Gastroesophageal sphincter (tissue), 4 donors: ENCODE results near the gene PLEKHM3. TPM values are rescaled to one million over a fixed set of nuclear protein-coding genes. Genes with fewer than 3 reads are reported as not detected.

Experiments
- ATAC-seq: fragments of 150-250 bp; one replicate; pipeline ENCODE4 v1.9.1; 2016; ENCODE audit warnings: mild to moderate bottlenecking, moderate library complexity
- H3K27ac ChIP-seq, 4 donors: fragments of 200-600 bp; sonication (generic) in 3 of 4; 1 replicate in 3 of 4; 2 replicates in 1 of 4; pipeline ENCODE4 v1.5.1; 2016 to 2019
- H3K27me3 ChIP-seq: fragments of 200-600 bp; sonication (generic); one replicate; pipeline ENCODE4 v1.5.1; 2019
- H3K36me3 ChIP-seq, 2 donors: fragments of 200-600 bp; sonication (generic); one replicate each; pipeline ENCODE4 v1.5.1; 2019; ENCODE audit warnings: control low read depth in 1 of 2
- H3K4me1 ChIP-seq, 3 donors: fragments of 200-600 bp; sonication (generic); 1 replicate in 2 of 3; 2 replicates in 1 of 3; pipeline ENCODE4 v1.5.1; 2016 to 2019; ENCODE audit warnings: control low read depth in 2 of 3
- H3K4me3 ChIP-seq, 2 donors: fragments of 200-600 bp; sonication (generic); one replicate each; pipeline ENCODE4 v1.5.1; 2019; ENCODE audit warnings: mild to moderate bottlenecking in 1 of 2, moderate library complexity in 1 of 2
- H3K9me3 ChIP-seq, 3 donors: fragments of 200-600 bp; sonication (generic); one replicate each; pipeline ENCODE4 v1.5.1; 2017 to 2019; ENCODE audit warnings: control low read depth in 2 of 3
- EP300 ChIP-seq: sonication (generic); formaldehyde crosslinking; IDR thresholded peaks from one replicate; pipeline ENCODE4 v1.6.1; 2017; ENCODE audit warnings: antibody characterized with exemption, mild to moderate bottlenecking
- POLR2A ChIP-seq, 2 donors: fragments of 450-650 bp; IDR thresholded peaks; one replicate each; pipeline ENCODE4 v1.6.1; 2017; ENCODE audit warnings: antibody characterized with exemption in 2 of 2, mild to moderate bottlenecking in 2 of 2, moderate library complexity in 1 of 2
- POLR2AphosphoS5 ChIP-seq: sonication (generic); formaldehyde crosslinking; IDR thresholded peaks from one replicate; pipeline ENCODE4 v1.6.1; 2017; ENCODE audit warnings: antibody characterized with exemption
- WGBS, 2 donors: methylation state at CpG; one replicate each; pipeline ENCODE4 v1.1.5; 2018; ENCODE audit warnings: low coverage in 1 of 2; 5-methylcytosine and 5-hydroxymethylcytosine counted together
- total RNA-seq, 4 donors: library from RNA; depleted of rRNA; stranded (reverse); fragments of >200 nt; gene quantifications; one replicate each; pipeline ENCODE4 v1.1.0, GENCODE V29; 2016
- TF ChIP-seq, protein P1 (sequence below), 4 experiments: fragments of 200-600 bp in 2 of 4; fragments of 450-650 bp in 2 of 4; sonication (generic) in 1 of 4; IDR thresholded peaks; one replicate each; pipeline ENCODE4 v1.5.1; 2017 to 2019; ENCODE audit warnings: antibody characterized with exemption in 4 of 4, mild to moderate bottlenecking in 2 of 4, moderate library complexity in 2 of 4

The PLEKHM3 gene
- total RNA-seq, 4 donors from 2014 or later: 21.4 to 35.5 (median 29.7) TPM

DNA sequence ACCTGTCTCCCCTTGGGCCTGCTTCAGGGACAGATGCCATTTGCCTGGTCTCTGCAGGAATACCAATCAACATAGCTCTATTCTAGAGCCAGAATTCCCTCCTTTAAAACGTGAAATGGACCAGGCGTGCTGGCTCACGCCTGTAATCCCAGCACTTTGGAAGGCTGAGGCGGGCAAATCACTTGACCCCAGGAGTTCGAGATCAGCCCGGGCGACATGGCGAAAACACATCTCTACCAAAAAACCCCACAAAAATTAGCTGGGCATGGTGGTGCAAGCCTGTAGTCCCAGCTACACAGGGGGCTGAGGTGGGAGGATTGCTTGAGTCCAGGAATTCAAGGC is 127.0 kb downstream of the PLEKHM3 start:
- TF ChIP-seq EP300 (no peak), POLR2AphosphoS5 (no peak), POLR2A (IDR thresholded peaks at IDR 0.05) (no peak)
- TF ChIP-seq, protein P1, sequence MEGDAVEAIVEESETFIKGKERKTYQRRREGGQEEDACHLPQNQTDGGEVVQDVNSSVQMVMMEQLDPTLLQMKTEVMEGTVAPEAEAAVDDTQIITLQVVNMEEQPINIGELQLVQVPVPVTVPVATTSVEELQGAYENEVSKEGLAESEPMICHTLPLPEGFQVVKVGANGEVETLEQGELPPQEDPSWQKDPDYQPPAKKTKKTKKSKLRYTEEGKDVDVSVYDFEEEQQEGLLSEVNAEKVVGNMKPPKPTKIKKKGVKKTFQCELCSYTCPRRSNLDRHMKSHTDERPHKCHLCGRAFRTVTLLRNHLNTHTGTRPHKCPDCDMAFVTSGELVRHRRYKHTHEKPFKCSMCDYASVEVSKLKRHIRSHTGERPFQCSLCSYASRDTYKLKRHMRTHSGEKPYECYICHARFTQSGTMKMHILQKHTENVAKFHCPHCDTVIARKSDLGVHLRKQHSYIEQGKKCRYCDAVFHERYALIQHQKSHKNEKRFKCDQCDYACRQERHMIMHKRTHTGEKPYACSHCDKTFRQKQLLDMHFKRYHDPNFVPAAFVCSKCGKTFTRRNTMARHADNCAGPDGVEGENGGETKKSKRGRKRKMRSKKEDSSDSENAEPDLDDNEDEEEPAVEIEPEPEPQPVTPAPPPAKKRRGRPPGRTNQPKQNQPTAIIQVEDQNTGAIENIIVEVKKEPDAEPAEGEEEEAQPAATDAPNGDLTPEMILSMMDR (IDR thresholded peaks at IDR 0.05): no peak
- H3K36me3 ChIP-seq: peaks cover 0 to 37% of the 10 kb centered on the region in 2 donors
- no peak overlapping the region for H3K4me3 ChIP-seq
- no peaks in the 10 kb centered on the region for H3K27me3 ChIP-seq
- WGBS, 2 donors: no CpG with 5 or more reads among the region's 8 CpGs
- peaks cover 0 to 2% (median 0%) of the 10 kb centered on the region in 3 donors for H3K4me1 ChIP-seq
- no peak overlapping the region for H3K27ac ChIP-seq
- H3K9me3 ChIP-seq: no peaks in the 10 kb centered on the region
- ATAC-seq: no peak

DNA sequence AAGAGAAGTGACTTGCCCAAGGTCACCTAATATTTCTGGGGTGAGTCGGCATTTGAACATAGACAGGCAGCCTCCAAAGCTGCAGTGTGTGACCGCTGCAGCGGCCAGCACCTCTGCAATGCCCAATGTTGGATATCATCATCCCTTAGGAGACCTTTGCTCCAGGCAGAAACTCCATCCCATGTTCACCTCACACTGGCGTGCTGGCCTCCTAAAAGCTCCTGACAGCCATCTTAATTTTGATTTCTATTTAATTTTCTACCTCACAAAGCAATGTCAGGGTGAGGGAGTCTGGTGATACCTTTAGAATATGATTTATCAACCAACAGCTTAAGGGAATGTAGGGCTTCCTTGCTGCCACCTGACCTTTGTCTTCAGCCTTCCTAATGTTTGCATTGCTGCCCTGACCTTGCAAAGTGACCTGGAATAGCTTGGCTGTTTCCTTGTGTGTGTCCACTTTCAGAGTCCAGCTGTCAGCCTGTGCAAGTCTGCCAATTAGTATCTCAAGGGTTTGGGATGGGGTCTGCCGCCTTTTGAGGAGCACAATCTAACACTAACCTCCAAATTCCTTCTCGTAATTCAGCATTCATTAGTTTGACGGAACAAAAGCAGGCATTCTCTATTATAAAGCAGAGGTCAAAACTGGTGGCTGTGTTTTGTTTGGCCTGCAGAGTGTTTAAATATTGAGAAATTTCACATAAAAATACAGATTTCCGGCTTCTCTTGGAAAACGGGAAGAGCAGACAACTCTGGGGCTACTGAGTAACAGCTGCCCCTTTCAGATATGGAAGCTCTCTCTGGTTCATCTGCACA is 127.6 kb downstream of the PLEKHM3 start:
- H3K27ac ChIP-seq: no peak overlapping the region
- no peak for TF ChIP-seq POLR2AphosphoS5
- TF ChIP-seq, protein P1 (IDR thresholded peaks at IDR 0.05): no peak
- no peak for TF ChIP-seq EP300
- no peak for TF ChIP-seq POLR2A (IDR thresholded peaks at IDR 0.05)
- H3K4me3 ChIP-seq: no peak overlapping the region
- no peaks in the 10 kb centered on the region for H3K9me3 ChIP-seq
- H3K4me1 ChIP-seq: peaks cover 0 to 8% (median 3%) of the 10 kb centered on the region in 3 donors
- H3K27me3 ChIP-seq: no peaks in the 10 kb centered on the region
- 72 to 85% methylated on average over 3 to 6 of the region's 9 CpGs for WGBS, 2 donors
- peaks cover 0 to 37% of the 10 kb centered on the region in 2 donors for H3K36me3 ChIP-seq
- no peak for ATAC-seq

DNA sequence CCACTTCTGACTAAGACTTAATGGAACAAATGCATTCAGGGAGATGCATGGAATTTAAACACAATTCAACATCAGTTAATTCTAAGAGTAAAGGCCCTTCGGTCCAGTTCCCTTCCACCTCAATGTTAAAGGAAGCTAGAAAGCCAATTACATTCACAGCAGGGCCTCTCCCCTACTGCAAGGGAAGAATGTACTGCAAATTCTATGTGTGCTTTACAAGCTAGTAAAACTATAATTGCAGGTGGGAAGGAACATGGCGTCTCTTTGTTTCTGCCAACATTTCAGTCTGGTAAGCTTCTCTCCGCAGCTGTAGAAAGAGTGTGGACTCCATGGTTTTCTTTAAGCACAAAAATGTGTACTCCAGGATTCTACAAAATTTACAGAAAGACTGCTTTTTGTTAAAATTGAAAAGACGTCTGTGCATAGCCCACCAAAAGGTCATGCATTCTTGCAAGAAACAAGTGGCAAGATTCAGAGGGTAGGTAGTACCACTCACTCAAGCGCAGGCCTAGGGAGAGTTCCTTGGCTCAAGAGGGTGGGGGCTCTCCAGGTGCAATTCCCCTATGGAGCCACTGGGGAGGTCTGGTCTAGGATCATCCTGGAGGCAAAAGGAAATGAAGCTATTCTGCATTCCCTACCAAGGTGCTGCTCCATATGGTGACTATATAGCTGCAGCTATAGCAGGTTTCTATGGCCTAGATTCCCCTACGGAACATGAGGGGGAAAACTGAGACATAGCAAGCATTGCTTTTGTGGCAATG is 128.6 kb downstream of the PLEKHM3 start:
- TF ChIP-seq, protein P1 (IDR thresholded peaks at IDR 0.05): no peak
- TF ChIP-seq POLR2AphosphoS5 (no peak), EP300 (no peak), POLR2A (IDR thresholded peaks at IDR 0.05) (no peak)
- no peak for ATAC-seq
- Histone ChIP-seq H3K4me3 (no peak overlapping the region), H3K27me3 (no peaks in the 10 kb centered on the region), H3K9me3 (no peaks in the 10 kb centered on the region), H3K27ac (no peak overlapping the region), H3K36me3 (peaks cover 0 to 31% of the 10 kb centered on the region in 2 donors), H3K4me1 (peaks cover 0 to 16% (median 3%) of the 10 kb centered on the region in 3 donors)
- WGBS, 2 donors: 84 to 94% methylated on average over 5 of the region's 6 CpGs

DNA sequence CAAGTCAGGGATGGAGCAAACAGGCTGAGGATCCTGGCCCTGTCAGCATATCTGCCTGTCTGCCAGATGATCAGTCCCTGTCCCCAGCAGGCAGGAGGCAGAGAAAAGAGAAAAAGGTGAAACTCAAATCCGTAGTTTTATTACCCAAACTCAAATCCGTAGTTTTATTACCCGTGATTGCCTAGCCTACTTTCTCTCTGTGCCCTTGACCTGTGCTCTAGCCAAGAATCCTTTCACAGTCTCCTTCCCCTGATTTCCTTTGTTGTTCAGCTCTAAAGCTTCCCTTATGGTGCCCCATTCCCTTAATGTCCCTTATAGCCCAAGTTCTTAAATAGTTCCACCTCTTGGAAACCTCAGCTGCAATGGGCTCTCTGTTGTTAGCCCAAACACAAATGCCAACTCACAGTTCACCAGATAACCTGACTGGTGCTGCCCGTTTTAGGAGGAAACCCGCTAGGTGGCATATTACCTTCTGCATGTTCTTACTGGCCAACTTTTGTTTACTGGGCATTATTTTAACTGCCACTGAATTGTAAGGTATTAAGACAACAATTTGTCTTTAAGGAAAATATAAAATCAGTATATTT is 130.0 kb downstream of the PLEKHM3 start:
- Histone ChIP-seq H3K27ac (no peak overlapping the region), H3K9me3 (no peaks in the 10 kb centered on the region), H3K36me3 (peaks cover 0 to 17% of the 10 kb centered on the region in 2 donors), H3K4me1 (peaks cover 0 to 16% (median 3%) of the 10 kb centered on the region in 3 donors), H3K4me3 (no peak overlapping the region), H3K27me3 (no peaks in the 10 kb centered on the region)
- TF ChIP-seq EP300 (no peak), POLR2AphosphoS5 (no peak), POLR2A (IDR thresholded peaks at IDR 0.05) (no peak)
- TF ChIP-seq, protein P1 (IDR thresholded peaks at IDR 0.05): no peak
- WGBS, 2 donors: 91 to 94% methylated on average over 5 of the region's 5 CpGs
- ATAC-seq: no peak
